ENCODE results near the gene SLC2A3. TPM values are rescaled to one million over a fixed set of nuclear protein-coding genes. Genes with fewer than 3 reads are reported as not detected.
"Not testable (repeated sequence)": the region's sequence is repeated elsewhere in the genome, so short reads cannot be mapped to it uniquely, and the experiment has no call there.

The SLC2A3 gene
- total RNA-seq, 1 donor from 2014 or later = 548 TPM

DNA sequence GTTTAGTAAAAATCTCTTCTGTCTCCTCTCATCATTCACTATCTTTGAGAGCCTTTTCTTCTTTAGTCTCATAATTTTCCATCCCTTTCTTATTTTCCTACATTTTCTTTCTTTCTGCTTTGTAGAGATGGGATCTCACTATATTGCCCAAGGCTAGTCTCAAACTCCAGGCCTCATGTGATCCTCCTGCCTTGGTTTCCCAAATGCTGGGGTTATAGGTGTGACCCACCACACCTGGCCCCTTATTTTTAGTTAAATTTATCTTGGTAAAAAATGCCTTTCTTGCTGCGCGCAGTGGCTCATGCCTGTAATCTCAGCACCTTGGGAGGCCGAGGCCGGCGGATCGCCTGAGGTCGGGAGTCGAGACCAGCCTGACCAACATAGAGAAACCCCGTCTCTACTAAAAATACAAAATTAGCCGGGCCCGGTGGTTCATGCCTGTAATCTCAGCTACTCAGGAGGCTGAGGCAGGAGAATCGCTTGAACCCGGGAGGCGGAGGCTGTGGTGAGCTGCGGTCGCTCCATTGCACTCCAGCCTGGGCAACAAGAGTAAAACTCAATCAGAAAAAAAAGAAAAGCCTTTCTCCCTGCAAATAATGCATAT lies 996 bp downstream of the SLC2A3 start:
- no peaks in the 10 kb centered on the region for H3K27me3 Mint-ChIP-seq (ENCODE audit: insufficient read depth, low read depth)
- TF ChIP-seq, protein P1, sequence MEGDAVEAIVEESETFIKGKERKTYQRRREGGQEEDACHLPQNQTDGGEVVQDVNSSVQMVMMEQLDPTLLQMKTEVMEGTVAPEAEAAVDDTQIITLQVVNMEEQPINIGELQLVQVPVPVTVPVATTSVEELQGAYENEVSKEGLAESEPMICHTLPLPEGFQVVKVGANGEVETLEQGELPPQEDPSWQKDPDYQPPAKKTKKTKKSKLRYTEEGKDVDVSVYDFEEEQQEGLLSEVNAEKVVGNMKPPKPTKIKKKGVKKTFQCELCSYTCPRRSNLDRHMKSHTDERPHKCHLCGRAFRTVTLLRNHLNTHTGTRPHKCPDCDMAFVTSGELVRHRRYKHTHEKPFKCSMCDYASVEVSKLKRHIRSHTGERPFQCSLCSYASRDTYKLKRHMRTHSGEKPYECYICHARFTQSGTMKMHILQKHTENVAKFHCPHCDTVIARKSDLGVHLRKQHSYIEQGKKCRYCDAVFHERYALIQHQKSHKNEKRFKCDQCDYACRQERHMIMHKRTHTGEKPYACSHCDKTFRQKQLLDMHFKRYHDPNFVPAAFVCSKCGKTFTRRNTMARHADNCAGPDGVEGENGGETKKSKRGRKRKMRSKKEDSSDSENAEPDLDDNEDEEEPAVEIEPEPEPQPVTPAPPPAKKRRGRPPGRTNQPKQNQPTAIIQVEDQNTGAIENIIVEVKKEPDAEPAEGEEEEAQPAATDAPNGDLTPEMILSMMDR (IDR thresholded peaks at IDR 0.05) = no peak
- TF ChIP-seq EZH2phosphoT487 (IDR thresholded peaks at IDR 0.05) = no peak
- TF ChIP-seq EZH2 (IDR thresholded peaks at IDR 0.05) = no peak
- Histone ChIP-seq H3K4me2 (peak overlapping the region; percentile 92), H3K4me3 (peak overlapping the region; percentile 94), H3K36me3 (peaks cover 13% of the 10 kb centered on the region), H4K20me1 (ENCODE audit: low read depth) (peaks cover 58% of the 10 kb centered on the region), H3K27ac (peak overlapping the region; percentile 49), H3K27me3 (no peaks in the 10 kb centered on the region), H3F3A (ENCODE audit: low read depth) (peaks cover 23% of the 10 kb centered on the region), H3K4me1 (peaks cover 18% of the 10 kb centered on the region), H3K9me3 (ENCODE audit: low read depth) (no peaks in the 10 kb centered on the region), H3K79me2 (ENCODE audit: low read depth) (peaks cover 50% of the 10 kb centered on the region), H3K9ac (peak overlapping the region; percentile 55), H2AFZ (replicated peaks) (no peak overlapping the region)
- no peak overlapping the region for H3K4me3 Mint-ChIP-seq
- peaks cover 2% of the 10 kb centered on the region for H3K9me3 Mint-ChIP-seq
- H3K36me3 Mint-ChIP-seq = peaks cover 14% of the 10 kb centered on the region
- peaks cover 14% of the 10 kb centered on the region for H3K4me1 Mint-ChIP-seq
- no peak for DNase-seq (ENCODE audit: low spot score)
- H3K27ac Mint-ChIP-seq = no peak overlapping the region

DNA sequence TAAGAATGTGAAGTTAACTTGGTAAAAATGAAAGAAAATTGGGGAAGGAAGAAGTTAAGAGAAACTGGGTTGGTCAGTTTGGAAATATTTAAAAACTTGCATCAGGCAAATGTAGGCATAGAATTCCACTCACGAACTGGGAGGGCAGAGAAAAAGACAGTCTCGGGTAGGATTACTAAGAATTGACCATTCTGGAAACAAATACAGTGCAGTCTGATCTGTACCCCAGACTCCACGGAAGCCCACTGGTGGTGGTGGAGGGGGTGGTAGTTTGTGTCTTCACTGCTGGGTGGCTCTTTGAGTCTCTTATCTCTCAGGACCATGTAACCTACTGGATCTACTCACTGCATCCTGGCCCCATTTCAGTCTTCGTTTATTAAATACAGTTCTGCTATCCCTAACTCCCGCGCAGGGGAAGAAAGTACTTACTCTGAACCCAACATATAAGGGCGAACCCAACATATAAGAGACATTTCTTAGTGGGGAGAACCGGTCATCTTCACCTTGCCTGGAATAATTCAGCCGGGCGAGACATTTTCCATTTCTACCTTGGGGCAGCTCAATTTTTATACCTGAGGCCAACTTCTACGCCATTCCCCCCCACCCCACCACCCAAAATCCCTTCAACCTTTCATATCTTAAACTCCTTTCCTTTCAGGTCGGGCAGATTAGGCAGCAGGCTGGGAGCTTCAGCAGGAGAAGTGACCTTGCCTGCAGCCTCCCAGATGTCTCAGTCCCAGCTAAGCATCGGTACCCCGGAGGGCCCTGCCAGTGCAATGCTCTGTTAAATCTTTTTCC lies 1.7 kb downstream of the SLC2A3 start:
- Histone ChIP-seq H3K4me3 (peak overlapping the region; percentile 94), H3K4me2 (peak overlapping the region; percentile 92), H3K27me3 (no peaks in the 10 kb centered on the region), H3K9me3 (ENCODE audit: low read depth) (no peaks in the 10 kb centered on the region), H3F3A (ENCODE audit: low read depth) (peaks cover 23% of the 10 kb centered on the region), H3K79me2 (ENCODE audit: low read depth) (peaks cover 50% of the 10 kb centered on the region), H3K9ac (peak overlapping the region; percentile 55), H3K4me1 (peaks cover 18% of the 10 kb centered on the region), H4K20me1 (ENCODE audit: low read depth) (peaks cover 65% of the 10 kb centered on the region), H2AFZ (replicated peaks) (no peak overlapping the region), H3K27ac (peak overlapping the region; percentile 19), H3K36me3 (peaks cover 15% of the 10 kb centered on the region)
- Mint-ChIP-seq H3K36me3 (peaks cover 13% of the 10 kb centered on the region), H3K4me1 (peaks cover 12% of the 10 kb centered on the region), H3K4me3 (no peak overlapping the region), H3K27me3 (ENCODE audit: insufficient read depth, low read depth) (no peaks in the 10 kb centered on the region), H3K27ac (no peak overlapping the region), H3K9me3 (no peaks in the 10 kb centered on the region)
- TF ChIP-seq, protein P1 (IDR thresholded peaks at IDR 0.05) = no peak
- DNase-seq (ENCODE audit: low spot score) = peak; percentile 38

DNA sequence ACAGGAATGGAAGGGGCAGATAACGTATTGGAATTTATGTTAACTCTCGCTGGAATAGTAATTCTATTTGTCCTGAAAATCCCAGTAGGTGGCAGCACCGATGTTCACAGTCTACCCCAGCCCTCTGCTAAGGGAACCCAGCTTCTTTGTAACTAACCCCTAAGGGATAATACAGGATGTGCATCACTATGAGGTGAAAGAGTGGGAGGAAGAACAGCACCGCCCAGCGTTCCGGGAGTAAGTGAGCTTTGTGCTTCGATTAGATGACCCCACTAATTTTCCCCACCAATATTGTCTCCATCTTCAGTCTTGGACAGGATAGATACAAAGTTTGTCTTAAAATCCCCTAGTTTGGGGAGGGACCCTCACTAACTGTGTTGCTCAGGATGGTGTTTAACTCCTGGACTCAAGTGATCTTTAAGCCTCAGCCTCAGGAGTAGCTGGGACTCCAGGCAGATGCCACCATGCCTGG lies 2.7 kb downstream of the SLC2A3 start:
- no peaks in the 10 kb centered on the region for H3K9me3 Mint-ChIP-seq
- peaks cover 18% of the 10 kb centered on the region for H3K36me3 Mint-ChIP-seq
- no peaks in the 10 kb centered on the region for H3K27me3 Mint-ChIP-seq (ENCODE audit: insufficient read depth, low read depth)
- peaks cover 23% of the 10 kb centered on the region for H3F3A ChIP-seq (ENCODE audit: low read depth)
- H3K9ac ChIP-seq = peak overlapping the region; percentile 55
- peak overlapping the region; percentile 19 for H3K27ac ChIP-seq
- no peak for TF ChIP-seq EZH2 (IDR thresholded peaks at IDR 0.05)
- TF ChIP-seq, protein P1 (IDR thresholded peaks at IDR 0.05) = peak; percentile 79
- no peak overlapping the region for H2AFZ ChIP-seq (replicated peaks)
- peaks cover 56% of the 10 kb centered on the region for H3K79me2 ChIP-seq (ENCODE audit: low read depth)
- DNase-seq (ENCODE audit: low spot score) = peak; percentile 91
- H3K4me3 ChIP-seq = peak overlapping the region; percentile 94
- no peak overlapping the region for H3K4me3 Mint-ChIP-seq
- H3K27me3 ChIP-seq = no peaks in the 10 kb centered on the region
- H3K4me2 ChIP-seq = peak overlapping the region; percentile 92
- H3K4me1 ChIP-seq = peaks cover 15% of the 10 kb centered on the region
- no peaks in the 10 kb centered on the region for H3K9me3 ChIP-seq (ENCODE audit: low read depth)
- peaks cover 75% of the 10 kb centered on the region for H4K20me1 ChIP-seq (ENCODE audit: low read depth)
- H3K4me1 Mint-ChIP-seq = peaks cover 12% of the 10 kb centered on the region
- H3K27ac Mint-ChIP-seq = no peak overlapping the region
- H3K36me3 ChIP-seq = peaks cover 19% of the 10 kb centered on the region

DNA sequence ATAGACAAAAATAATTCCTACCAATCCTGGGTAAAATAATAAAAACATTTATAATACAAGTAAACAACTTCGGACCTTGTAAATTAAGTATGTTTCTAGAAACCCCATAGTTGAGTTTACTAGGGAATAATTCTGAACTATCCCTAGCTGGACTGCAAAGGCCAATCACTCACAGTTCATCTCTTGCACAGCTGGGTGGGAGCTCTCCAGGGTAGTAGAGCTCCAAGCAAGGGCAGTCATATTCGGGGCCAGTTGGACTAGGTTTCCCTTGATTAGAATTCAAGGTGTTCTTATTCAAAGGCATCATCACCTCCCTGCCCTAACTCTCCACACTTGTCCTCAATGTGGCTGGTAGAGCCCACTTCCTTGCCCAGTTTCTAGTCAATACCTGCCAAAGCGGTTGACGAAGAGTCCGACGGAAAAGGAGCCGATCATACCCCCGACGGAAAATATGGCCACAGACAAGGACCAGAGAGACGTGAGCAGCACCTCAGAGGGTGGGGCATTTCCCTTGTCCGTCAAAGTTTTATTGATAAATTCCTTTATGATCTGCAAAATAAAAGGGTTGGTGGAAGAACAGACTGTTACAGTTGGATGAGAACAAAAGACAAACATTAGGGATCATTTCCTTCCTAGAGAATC lies 3.3 kb downstream of the SLC2A3 start:
- not testable (repeated sequence) for H3K27me3 ChIP-seq; H3K9me3 Mint-ChIP-seq; H3K9ac ChIP-seq; H3K27ac Mint-ChIP-seq; H3K4me1 ChIP-seq; H3K4me3 Mint-ChIP-seq; H3K27ac ChIP-seq; H2AFZ ChIP-seq (replicated peaks); H3K4me1 Mint-ChIP-seq; H3K27me3 Mint-ChIP-seq (ENCODE audit: insufficient read depth, low read depth); DNase-seq (ENCODE audit: low spot score); H3K9me3 ChIP-seq (ENCODE audit: low read depth)
- peak overlapping the region; percentile 92 for H3K4me2 ChIP-seq
- peak overlapping the region; percentile 94 for H3K4me3 ChIP-seq
- peaks cover 21% of the 10 kb centered on the region for H3K36me3 ChIP-seq
- H3F3A ChIP-seq (ENCODE audit: low read depth) = peaks cover 21% of the 10 kb centered on the region
- H3K36me3 Mint-ChIP-seq = peaks cover 20% of the 10 kb centered on the region
- peaks cover 78% of the 10 kb centered on the region for H4K20me1 ChIP-seq (ENCODE audit: low read depth)
- peaks cover 56% of the 10 kb centered on the region for H3K79me2 ChIP-seq (ENCODE audit: low read depth)

All from neural progenitor cell (in vitro differentiated cells).